PC-9 (cell line): ENCODE data around the gene IRS1. TPM values are rescaled to one million over a fixed set of nuclear protein-coding genes. Genes with fewer than 3 reads are reported as not detected.

Experiments used
- BruUV-seq: library from RNA; stranded (reverse); fragments of 400-500 nt; replicated peaks from 2 replicates; lab custom pipeline; 2021; lab: Mats Ljungman, UMichigan
- CTCF ChIA-PET: fragments of 300-600 bp; sonication (Branson Sonifier 250); formaldehyde crosslinking; loops from one replicate; lab custom pipeline; 2022; ENCODE audit warnings: antibody characterized with exemption; lab: Charles Lee
- POLR2A ChIA-PET: fragments of 300-600 bp; sonication (Branson Sonifier 250); formaldehyde crosslinking; loops from one replicate; lab custom pipeline; 2022; ENCODE audit warnings: antibody characterized with exemption; ENCODE audit not compliant: unreplicated experiment; lab: Charles Lee
- DNase-seq, 2 experiments: peaks; one replicate each; pipeline versions ENCODE4 v3.0.0 to v3.0.0-alpha.2; 2015 to 2022; ENCODE audit warnings: mixed read lengths in 1 of 2
- H2AFZ ChIP-seq: fragments of 200-600 bp; sonication (generic); 2 replicates; pipeline ENCODE4 v1.8.1; 2017; ENCODE audit warnings: antibody characterized with exemption
- H3F3A ChIP-seq: fragments of 200-600 bp; sonication (generic); 2 replicates; pipeline ENCODE4 v1.8.1; 2017; ENCODE audit warnings: antibody characterized with exemption, mild to moderate bottlenecking, low read depth; ENCODE audit not compliant: insufficient read depth
- H3K27ac ChIP-seq: fragments of 200-600 bp; sonication (generic); 2 replicates; pipeline ENCODE4 v1.6.1; 2016; ENCODE audit warnings: mixed run types
- H3K27me3 ChIP-seq: fragments of 200-600 bp; sonication (generic); 2 replicates; pipeline ENCODE4 v1.6.1; 2016; ENCODE audit warnings: low read depth, mixed run types; ENCODE audit not compliant: insufficient read depth
- H3K36me3 ChIP-seq: fragments of 200-600 bp; sonication (generic); 2 replicates; pipeline ENCODE4 v1.6.1; 2016; ENCODE audit warnings: low read depth, mixed run types
- H3K4me1 ChIP-seq: fragments of 200-600 bp; sonication (generic); replicated peaks from 2 replicates; pipeline ENCODE4 v1.6.1; 2016; ENCODE audit warnings: mixed run types; ENCODE audit not compliant: insufficient read depth
- H3K4me2 ChIP-seq: fragments of 200-600 bp; sonication (generic); 2 replicates; pipeline ENCODE4 v1.6.1; 2017; ENCODE audit warnings: mixed run types
- H3K4me3 ChIP-seq: fragments of 200-600 bp; sonication (generic); 2 replicates; pipeline ENCODE4 v1.6.1; 2016; ENCODE audit warnings: mixed run types
- H3K79me2 ChIP-seq: fragments of 200-600 bp; sonication (generic); 2 replicates; pipeline ENCODE4 v1.6.1; 2017; ENCODE audit warnings: low read depth, mixed run types
- H3K9me2 ChIP-seq: fragments of 200-600 bp; sonication (generic); 2 replicates; pipeline ENCODE4 v1.8.1; 2017; ENCODE audit warnings: mild to moderate bottlenecking; ENCODE audit not compliant: insufficient read depth
- H3K9me3 ChIP-seq: fragments of 200-600 bp; sonication (generic); 2 replicates; pipeline ENCODE4 v1.8.1; 2016; ENCODE audit warnings: low read depth; ENCODE audit not compliant: insufficient read depth
- H4K20me1 ChIP-seq: fragments of 200-600 bp; sonication (generic); 2 replicates; pipeline ENCODE4 v1.8.1; 2017; ENCODE audit not compliant: insufficient read depth
- EZH2 ChIP-seq: fragments of 200-600 bp; sonication (generic); IDR thresholded peaks from 2 replicates; pipeline ENCODE4 v1.8.0; 2017; ENCODE audit warnings: antibody characterized with exemption, low read depth
- intact Hi-C: fragments of 100-400 bp; cut with micrococcal nuclease; formaldehyde crosslinking; loops from one replicate; pipeline ENCODE4 v1.10.0; 2022; ENCODE audit not compliant: unreplicated experiment
- total RNA-seq: library from RNA; stranded (reverse); gene quantifications from 2 replicates; pipeline ENCODE4 v1.2.3, GENCODE V29; 2021
- TF ChIP-seq, protein P1 (sequence below): fragments of 200-600 bp; sonication (generic); conservative IDR thresholded peaks from 2 replicates; pipeline ENCODE4 v1.6.1; 2017; ENCODE audit warnings: mixed run types, antibody characterized with exemption, mild to moderate bottlenecking, moderate library complexity

IRS1 gene
- total RNA-seq, 1 experiment from 2014 or later, result 28.6 TPM

DNA sequence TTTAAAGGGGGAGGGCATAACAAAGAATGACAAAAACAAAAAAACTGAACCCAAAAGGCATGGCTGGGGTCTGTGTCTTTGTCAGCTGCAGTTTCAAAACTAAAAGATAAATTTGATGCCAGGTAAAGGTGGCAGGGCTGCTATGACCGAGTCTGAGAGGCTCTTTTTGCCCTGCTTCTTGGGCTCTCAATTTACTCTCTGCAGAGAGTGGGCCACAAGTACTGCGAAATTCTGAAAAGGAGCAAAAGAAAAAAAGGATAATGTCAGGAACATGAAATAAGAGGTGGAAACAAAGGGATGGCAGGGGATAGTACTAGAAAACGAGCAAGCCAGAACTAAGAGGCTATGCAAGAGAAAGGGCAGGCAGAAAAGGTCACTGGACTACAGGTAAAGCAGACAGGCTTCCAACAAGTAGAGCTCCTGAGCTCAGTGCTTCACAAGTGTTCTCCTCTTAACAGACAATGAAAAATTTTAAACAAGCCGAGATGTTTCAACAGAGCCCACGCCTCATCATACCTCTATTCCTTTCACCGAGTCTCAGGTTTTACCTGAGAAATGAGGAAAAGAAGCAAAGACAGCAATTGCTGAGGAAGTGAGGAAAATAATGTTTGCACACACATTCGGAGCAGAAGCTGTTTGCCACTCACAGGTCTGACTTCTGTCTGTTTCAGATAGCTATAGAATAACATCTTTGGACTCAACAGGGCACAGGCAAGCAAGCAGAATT lies 7.3 kb downstream of the IRS1 start:
- BruUV-seq, result TSS peak; percentile 87
- ChIA-PET POLR2A (interaction anchor here (0.5 to 0.7 kb wide), 2 partner anchors 453 to 895 kb away, joined by 3 to 4 read pairs; no protein-coding TSS in a partner anchor), CTCF (no interaction called here)
- peak; percentile 8 to 39 for DNase-seq
- intact Hi-C loops, result loop anchor here (1.0 to 10.0 kb wide), 6 partner anchors 35 to 578 kb away; no protein-coding TSS in a partner anchor
- Histone ChIP-seq H3F3A (peaks cover 28% of the 10 kb centered on the region), H3K4me2 (peak overlapping the region; percentile 89), H3K9me3 (no peaks in the 10 kb centered on the region), H4K20me1 (peaks cover 9% of the 10 kb centered on the region; the same call in 1 of the 2 replicates), H3K4me3 (peak overlapping the region; percentile 95), H3K27me3 (no peaks in the 10 kb centered on the region), H3K36me3 (peaks cover 44% of the 10 kb centered on the region), H3K79me2 (peaks cover 98% of the 10 kb centered on the region), H3K9me2 (no peaks in the 10 kb centered on the region), H2AFZ (peak overlapping the region; percentile 77), H3K4me1 (peaks cover 51% of the 10 kb centered on the region), H3K27ac (peak overlapping the region; percentile 84)
- no peak for TF ChIP-seq EZH2
- TF ChIP-seq, protein P1, sequence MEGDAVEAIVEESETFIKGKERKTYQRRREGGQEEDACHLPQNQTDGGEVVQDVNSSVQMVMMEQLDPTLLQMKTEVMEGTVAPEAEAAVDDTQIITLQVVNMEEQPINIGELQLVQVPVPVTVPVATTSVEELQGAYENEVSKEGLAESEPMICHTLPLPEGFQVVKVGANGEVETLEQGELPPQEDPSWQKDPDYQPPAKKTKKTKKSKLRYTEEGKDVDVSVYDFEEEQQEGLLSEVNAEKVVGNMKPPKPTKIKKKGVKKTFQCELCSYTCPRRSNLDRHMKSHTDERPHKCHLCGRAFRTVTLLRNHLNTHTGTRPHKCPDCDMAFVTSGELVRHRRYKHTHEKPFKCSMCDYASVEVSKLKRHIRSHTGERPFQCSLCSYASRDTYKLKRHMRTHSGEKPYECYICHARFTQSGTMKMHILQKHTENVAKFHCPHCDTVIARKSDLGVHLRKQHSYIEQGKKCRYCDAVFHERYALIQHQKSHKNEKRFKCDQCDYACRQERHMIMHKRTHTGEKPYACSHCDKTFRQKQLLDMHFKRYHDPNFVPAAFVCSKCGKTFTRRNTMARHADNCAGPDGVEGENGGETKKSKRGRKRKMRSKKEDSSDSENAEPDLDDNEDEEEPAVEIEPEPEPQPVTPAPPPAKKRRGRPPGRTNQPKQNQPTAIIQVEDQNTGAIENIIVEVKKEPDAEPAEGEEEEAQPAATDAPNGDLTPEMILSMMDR, result no peak

DNA sequence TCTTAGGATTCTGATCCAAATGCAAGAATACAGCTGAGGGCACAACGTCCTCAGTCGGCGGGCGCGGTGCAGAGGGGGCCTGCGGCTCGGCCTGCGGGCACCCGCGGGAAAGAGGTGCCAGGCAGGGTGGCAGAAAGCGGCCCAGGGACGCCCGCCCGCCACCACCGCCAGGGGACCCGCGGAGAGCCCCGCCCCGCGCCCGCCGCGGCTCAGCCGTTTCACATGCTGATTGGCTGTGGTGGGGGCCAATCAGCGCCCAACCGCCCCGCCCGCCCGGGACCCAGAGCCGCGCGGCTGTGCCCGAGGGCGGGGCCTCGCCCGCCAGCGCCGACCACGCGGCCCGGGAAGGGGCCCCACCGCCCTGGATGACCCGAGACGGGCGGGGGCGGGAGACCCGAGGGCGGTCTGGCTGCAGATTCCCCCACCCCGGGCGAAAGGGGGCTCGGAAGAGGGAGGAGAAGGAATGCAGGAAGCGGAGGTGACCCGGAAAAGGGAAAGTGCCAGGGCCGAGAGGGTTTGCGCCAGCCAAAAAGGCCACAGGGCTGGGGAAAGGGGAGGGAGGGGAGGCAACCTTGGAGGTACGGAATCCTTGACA lies 8.0 kb downstream of the IRS1 start:
- H4K20me1 ChIP-seq, result peaks cover 10% of the 10 kb centered on the region; the same call in 1 of the 2 replicates
- ChIA-PET CTCF (interaction anchor here (0.6 kb wide), 1 partner anchor 101 kb away, joined by 3 read pairs; no protein-coding TSS in a partner anchor), POLR2A (interaction anchor here (0.5 kb wide), 1 partner anchor 452 kb away, joined by 3 read pairs; no protein-coding TSS in a partner anchor)
- peaks cover 98% of the 10 kb centered on the region for H3K79me2 ChIP-seq
- H3K27ac ChIP-seq, result peak overlapping the region; percentile 84
- H3K4me1 ChIP-seq, result peaks cover 44% of the 10 kb centered on the region
- H3K9me3 ChIP-seq, result no peaks in the 10 kb centered on the region
- intact Hi-C loops, result loop anchor here (1.0 to 10.0 kb wide), 7 partner anchors 34 to 577 kb away; no protein-coding TSS in a partner anchor
- peaks cover 28% of the 10 kb centered on the region for H3F3A ChIP-seq
- peaks cover 46% of the 10 kb centered on the region for H3K36me3 ChIP-seq
- no TSS peak for BruUV-seq
- no peaks in the 10 kb centered on the region for H3K27me3 ChIP-seq
- H2AFZ ChIP-seq, result peak overlapping the region; percentile 83
- no peak for TF ChIP-seq EZH2
- TF ChIP-seq, protein P1, result no peak
- peak overlapping the region; percentile 89 for H3K4me2 ChIP-seq
- no peaks in the 10 kb centered on the region for H3K9me2 ChIP-seq
- DNase-seq, result peak; percentile 69 to 89
- peak overlapping the region; percentile 95 for H3K4me3 ChIP-seq

DNA sequence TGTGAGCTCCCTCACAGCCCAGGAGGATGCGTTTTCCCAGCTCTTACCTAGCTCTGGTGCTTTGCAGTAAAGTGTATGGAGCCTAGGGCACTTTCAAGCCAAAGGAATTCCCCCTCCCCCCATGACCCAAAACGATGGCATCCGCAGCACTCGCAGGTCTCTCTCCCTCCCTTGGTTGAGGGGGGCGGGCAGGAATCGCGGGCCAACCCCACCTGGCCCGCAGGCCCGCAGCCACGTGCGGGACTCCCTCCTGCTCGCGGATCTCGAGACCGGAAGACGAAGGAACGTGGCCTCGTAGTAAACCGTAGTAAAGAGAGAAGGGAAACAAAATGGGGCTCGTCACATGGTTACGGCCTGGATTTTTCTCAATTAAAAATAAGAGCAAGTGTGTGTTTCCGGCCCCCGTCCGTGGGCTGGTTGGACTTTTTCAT lies 8.5 kb downstream of the IRS1 start:
- TSS peak; percentile 16 for BruUV-seq
- H2AFZ ChIP-seq, result peak overlapping the region; percentile 83

More for the DNA sequence above, 8.5 kb downstream of the IRS1 start:
- TF ChIP-seq, protein P1, result no peak
- TF ChIP-seq EZH2, result no peak
- H3K27ac ChIP-seq, result peak overlapping the region; percentile 84
- no peaks in the 10 kb centered on the region for H3K9me3 ChIP-seq
- H3K9me2 ChIP-seq, result no peaks in the 10 kb centered on the region
- peaks cover 39% of the 10 kb centered on the region for H3K4me1 ChIP-seq
- H3K4me3 ChIP-seq, result peak overlapping the region; percentile 95
- DNase-seq, result no peak
- H3K79me2 ChIP-seq, result peaks cover 98% of the 10 kb centered on the region
- H3K36me3 ChIP-seq, result peaks cover 45% of the 10 kb centered on the region
- peak overlapping the region; percentile 89 for H3K4me2 ChIP-seq
- peaks cover 28% of the 10 kb centered on the region for H3F3A ChIP-seq
- no peaks in the 10 kb centered on the region for H3K27me3 ChIP-seq
- intact Hi-C loops, result loop anchor here (2.0 to 10.0 kb wide), 5 partner anchors 34 to 576 kb away; no protein-coding TSS in a partner anchor
- peaks cover 8% of the 10 kb centered on the region; the same call in 1 of the 2 replicates for H4K20me1 ChIP-seq
- CTCF ChIA-PET, result interaction anchor here (0.6 kb wide), 1 partner anchor 100 kb away, joined by 3 read pairs; no protein-coding TSS in a partner anchor
- POLR2A ChIA-PET, result no interaction called here
